PC-9 (cell line): Measurements from ENCODE around the gene CHM.
"Not testable (repeated sequence)": the region's sequence is repeated elsewhere in the genome, so short reads cannot be mapped to it uniquely, and the experiment has no call there.

ENCODE experiments used
- EZH2 ChIP-seq: fragments of 200-600 bp; sonication (generic); IDR thresholded peaks from 2 replicates; pipeline ENCODE4 v1.8.0; 2017; ENCODE audit warnings: antibody characterized with exemption, low read depth
- TF ChIP-seq, protein P1 (sequence below): fragments of 200-600 bp; sonication (generic); conservative IDR thresholded peaks from 2 replicates; pipeline ENCODE4 v1.6.1; 2017; ENCODE audit warnings: mixed run types, antibody characterized with exemption, mild to moderate bottlenecking, moderate library complexity

DNA sequence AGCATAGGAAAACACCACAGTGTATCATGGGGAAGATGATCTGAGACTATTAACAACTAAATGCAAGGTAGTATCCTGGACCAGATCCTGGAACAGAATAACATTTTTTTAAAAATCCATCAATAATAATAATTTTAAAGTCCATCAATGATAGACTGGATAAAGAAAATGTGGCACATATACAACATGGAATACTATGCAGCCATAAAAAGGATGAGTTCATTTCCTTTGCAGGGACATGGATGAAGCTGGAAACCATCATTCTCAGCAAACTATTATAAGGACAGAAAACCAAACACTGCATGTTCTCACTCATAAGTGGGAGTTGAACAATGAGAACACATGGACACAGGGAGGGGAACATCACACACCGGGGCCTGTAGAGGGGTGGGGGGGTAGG is 37.6 kb downstream of the CHM start:
- TF ChIP-seq, protein P1, sequence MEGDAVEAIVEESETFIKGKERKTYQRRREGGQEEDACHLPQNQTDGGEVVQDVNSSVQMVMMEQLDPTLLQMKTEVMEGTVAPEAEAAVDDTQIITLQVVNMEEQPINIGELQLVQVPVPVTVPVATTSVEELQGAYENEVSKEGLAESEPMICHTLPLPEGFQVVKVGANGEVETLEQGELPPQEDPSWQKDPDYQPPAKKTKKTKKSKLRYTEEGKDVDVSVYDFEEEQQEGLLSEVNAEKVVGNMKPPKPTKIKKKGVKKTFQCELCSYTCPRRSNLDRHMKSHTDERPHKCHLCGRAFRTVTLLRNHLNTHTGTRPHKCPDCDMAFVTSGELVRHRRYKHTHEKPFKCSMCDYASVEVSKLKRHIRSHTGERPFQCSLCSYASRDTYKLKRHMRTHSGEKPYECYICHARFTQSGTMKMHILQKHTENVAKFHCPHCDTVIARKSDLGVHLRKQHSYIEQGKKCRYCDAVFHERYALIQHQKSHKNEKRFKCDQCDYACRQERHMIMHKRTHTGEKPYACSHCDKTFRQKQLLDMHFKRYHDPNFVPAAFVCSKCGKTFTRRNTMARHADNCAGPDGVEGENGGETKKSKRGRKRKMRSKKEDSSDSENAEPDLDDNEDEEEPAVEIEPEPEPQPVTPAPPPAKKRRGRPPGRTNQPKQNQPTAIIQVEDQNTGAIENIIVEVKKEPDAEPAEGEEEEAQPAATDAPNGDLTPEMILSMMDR = not testable (repeated sequence)
- not testable (repeated sequence) for TF ChIP-seq EZH2
